GM19455 (cell line): ENCODE results near the gene MAGI3.
"Not testable (repeated sequence)": the region's sequence is repeated elsewhere in the genome, so short reads cannot be mapped to it uniquely, and the experiment has no call there.

Experiments used
- ATAC-seq: cut with Tn5 transposase; IDR thresholded peaks from one replicate; pipeline ENCODE4 v1.9.1; 2021; ENCODE audit not compliant: unreplicated experiment

Gene MAGI3

DNA sequence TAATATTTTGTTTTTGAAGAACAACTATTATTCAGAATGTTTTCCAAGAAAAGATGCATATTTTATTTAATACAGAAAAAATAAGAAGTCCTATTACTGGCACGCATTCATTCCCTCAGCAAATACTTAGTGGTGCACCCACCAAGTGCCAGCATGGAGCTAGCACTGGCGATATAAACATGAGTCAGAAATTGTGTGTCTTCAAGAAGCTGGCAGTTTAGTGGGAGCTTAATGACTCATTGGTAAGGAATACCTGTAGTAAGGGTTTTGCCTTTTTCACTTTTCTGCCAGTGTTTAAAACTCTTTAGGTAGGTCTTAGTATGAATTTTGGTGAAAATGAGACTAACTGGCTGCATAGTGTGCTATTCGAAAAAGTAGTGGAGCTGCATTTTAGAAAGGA is 6.3 kb downstream of the MAGI3 start:
- no peak for ATAC-seq

DNA sequence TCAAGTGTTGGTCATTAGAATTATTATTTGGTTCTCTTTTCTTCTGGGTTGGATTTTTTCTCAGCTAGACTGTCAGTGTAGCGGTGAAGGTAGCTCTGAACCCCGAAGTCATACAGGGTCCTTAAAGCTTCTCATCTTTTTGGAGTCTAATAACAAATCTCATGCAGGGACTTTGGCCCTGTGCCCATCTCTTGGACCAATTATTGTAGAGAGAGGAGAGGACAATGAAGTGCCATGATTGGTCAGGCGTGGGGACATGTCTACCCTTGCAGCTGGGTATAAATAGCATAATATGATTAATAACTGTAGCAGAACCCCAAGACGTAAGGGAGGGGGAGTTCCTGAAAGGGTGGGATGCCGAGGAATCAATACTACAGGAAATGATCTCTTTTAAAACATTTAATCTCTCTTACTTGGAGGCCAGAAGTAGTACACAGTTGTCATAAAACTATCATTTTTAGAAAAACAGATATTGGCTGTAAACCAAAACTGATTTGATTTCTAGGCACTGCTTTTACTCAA is 8.8 kb downstream of the MAGI3 start:
- ATAC-seq = no peak

DNA sequence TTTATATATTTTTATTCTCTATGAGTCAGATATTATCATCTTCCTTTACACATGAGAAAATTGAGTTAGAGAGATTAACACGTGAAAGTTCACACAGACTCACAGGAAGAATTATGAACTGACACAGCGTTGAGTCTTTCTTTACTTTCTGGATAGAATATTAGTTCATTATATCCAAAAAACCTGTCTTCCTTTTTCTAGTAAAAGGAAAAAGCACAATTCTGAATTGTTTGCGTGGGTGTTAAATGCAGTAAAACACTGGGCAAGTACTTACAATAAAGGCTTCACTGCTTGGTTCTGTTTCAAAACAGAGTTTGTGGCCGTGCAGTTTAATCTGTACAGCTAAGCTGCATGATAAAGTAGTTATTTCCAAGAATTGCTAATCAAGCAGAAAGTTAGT is 10.8 kb downstream of the MAGI3 start:
- no peak for ATAC-seq

DNA sequence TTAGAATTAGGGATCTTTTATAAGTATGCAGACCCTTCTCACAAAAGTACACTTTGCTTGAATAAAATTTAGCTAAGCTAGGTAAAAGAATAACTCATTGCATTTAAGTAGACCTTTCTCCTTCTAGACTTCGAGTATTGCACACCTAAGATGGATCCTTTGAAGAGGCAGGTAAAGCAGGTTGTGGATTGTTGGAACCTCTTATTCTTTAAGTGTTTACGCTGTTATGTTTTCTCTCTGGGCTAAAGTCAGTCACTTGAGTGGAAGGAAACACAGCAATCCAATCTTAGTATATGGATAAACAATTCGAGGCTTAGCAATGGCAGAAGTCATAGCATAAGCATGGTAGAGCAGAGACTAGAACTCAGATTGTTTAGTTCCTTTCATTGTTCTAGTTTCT is 11.4 kb downstream of the MAGI3 start:
- ATAC-seq = no peak

DNA sequence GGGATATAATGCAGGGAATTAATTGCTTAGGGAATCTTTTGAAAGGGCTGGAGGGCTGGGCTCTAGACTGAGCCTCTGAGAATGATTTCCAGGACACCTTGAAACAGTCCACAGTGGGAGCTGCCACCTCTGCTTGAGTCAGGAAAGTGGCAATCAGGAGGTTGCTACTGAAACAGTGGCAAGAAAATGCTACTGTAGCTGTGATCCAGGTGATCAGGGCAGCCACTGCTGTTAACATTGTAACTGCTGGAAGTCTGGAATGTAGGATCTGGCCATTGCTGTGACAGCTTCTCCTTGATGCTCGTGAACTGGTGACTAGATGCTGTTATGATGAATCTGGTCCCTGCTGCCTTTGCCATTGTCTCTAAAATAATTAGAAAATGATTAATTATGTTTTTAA is 12.8 kb downstream of the MAGI3 start:
- ATAC-seq = no peak

DNA sequence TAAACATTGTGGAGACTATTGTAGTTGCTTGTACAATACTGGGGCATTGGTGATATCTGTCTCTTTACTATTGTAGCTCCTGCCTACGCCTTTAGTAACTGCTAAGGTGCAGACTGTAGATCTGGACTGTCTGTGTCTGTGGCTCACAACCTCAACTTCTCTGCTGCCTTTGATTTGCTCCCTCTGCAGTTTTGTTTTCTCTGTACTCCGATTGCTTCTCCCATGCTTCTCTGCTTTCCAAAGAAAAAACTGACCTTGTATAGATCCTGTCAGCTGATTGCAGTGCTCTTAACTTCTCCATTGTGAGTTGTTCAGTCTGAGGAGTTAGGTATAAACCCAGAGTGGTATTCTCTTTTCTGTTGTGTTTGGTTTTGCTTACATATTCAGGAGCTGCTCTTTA is 15.3 kb downstream of the MAGI3 start:
- no peak for ATAC-seq

DNA sequence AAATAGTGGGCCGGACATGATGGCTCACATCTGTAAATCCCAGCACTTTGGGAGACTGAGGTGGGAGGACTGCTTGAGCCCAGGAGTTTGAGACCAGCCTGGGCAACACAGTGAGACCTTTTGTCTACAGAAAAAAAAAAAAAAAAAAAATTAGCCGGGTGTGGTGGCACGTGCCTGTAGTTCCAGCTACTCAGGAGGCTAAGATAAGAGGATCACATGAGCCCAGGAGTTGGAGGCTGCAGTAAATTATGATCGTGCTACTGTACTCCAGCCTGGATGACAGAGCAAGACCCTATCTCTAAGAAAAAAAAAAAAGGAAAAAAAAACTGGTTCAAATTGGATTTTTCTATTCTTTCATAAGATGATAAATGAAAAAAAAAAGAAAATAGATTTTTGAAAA is 15.8 kb downstream of the MAGI3 start:
- not testable (repeated sequence) for ATAC-seq

DNA sequence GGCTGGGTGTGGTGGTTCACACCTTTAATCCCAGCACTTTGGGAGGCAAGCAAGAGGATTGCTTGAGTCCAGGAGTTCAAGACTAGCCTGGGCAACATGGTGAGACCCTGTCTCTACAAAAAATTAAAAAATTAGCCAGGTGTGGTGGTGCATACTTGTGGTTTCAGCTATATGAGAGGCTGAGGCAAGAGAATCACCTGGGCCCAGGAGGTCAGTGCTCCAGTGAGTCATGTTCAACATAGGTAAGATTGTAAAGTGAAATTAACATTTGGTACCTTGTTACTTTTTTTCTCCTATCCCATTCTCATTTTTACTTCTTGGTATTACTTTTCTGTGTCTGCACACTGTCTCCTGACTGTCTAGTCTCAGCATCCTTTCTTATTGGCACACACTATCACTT is 19.0 kb downstream of the MAGI3 start:
- no peak for ATAC-seq

DNA sequence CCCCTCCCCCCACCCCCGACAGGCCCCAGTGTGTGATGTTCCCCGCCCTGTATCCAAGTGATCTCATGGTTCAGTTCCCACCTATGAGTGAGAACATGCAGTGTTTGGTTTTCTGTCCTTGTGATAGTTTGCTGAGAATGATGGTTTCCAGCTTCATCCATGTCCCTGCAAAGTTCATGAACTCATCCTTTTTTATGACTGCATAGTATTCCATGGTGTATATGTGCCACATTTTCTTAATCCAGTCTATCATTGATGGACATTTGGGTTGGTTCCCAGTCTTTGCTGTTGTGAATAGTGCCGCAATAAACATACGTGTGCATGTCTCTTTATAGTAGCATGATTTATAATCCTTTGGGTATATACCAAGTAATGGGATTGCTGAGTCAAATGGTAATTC is 21.7 kb downstream of the MAGI3 start:
- not testable (repeated sequence) for ATAC-seq

DNA sequence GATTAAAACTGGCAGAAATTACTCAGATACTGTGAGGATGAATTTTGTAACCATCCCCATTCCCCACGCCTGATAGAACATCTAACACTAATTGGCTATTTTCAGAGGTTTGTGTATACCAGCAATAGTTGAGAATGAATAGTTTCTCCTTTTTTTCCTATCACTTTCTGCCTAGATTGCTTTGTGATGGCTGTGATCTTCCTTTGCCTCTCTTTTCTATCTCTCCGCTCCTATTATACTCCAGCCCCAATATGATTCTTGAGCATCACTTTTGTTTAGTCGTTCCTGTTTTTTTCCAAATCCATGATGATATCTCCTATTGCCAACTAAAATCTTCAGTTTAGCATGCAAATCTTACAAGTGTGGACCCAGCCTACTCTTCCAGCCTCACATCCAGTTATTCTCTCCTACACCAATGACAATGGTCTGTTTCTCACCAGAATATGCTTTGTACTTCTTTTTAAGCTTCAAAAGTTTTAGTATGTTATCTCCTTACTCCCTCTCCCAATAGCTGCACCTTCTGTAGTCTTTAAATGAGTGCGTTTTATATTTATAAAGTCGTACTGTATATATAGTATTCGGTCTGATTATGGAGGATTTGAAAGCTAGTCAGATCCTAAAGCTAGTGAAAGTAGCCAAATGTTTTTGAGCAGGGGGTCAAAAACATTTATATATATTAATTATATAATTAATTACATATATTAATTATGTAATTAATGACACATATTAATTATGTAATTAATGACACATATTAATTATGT is 25.2 kb downstream of the MAGI3 start:
- no peak for ATAC-seq

DNA sequence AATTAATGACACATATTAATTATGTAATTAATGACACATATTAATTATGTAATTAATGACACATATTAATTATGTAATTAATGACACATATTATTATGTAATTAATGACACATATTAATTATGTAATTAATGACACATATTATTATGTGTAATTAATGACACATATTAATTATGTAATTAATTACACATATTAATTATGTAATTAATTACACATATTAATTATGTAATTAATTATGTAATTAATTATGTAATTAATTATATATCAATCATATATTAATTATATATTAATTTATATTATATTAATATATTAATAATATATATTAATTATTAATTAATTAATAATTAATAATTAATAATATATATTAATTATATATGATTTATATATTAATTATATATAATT is 25.8 kb downstream of the MAGI3 start:
- ATAC-seq = not testable (repeated sequence)

DNA sequence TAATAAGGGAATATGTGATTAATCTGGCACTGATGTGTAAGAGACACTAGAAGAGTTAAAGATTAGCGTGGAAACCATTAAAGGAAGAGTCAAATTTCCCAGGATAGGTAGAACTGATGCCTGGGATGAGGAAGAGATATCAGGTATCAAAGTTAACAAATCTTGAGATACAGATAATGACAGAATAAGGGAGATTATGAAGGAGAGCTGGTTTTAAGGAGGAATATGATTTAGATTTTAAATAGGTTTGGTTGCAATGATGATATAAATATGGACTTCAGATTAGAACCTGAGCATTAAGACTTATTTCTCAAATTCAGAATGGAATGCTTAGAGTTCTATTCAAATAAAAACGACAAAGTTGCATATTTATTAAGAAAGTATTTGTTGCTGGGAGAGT is 26.2 kb downstream of the MAGI3 start:
- ATAC-seq = no peak

DNA sequence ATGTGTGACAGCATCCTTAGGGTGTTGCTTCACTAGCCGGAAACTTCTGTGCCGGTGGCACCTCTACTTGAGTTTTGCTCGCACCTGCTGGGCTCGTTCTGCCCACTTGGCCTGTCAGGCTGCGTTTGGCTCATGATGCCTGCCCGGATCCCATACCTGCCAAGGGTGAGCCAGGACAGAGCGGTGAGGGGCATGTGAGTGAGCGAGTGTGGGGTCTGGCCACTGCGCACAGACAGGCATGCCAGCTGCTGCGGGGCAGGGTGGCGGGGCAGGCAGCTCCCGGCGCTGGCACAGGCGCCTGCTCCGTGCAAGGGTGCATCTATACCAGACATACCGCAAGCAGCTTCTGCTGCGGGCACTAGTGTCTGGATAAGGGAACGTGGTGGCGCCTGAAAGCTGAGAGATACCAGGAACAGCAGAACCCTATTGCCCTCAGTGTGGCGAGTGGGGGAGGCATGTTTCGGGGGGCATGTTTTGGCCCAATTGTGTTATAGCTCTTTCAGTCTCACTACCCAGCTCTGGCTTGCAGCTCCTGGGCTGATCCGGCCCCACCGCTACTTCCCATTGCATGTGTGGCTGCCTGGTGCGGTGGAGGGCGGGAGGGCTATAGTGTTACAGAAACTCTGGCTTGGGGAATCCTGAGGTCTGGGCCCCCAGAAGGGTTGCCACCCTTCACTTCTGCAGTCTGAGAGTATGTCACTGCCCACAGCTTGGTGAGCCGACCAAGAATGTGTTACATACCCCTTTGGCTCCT is 32.2 kb downstream of the MAGI3 start:
- ATAC-seq = no peak

DNA sequence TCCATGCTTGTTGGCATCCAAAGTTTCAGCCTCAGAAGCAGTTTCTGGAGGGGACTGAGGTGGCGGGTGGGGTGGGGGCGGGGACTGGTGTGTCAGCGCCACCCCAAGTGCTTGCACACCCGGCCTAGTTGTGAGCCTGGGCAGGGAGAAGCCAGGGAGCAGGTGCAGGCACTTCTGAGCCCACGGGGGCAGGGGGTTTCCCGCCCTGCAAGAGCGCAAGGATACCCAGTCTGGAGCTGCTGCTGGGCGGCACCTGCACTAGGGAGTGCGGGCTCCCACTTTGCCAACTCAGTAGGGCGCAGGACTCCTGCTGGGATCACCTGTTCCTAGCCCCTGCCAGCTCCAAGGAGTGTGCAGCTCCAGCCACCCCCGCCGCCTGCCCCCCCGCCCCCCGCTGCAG is 33.5 kb downstream of the MAGI3 start:
- ATAC-seq = no peak

DNA sequence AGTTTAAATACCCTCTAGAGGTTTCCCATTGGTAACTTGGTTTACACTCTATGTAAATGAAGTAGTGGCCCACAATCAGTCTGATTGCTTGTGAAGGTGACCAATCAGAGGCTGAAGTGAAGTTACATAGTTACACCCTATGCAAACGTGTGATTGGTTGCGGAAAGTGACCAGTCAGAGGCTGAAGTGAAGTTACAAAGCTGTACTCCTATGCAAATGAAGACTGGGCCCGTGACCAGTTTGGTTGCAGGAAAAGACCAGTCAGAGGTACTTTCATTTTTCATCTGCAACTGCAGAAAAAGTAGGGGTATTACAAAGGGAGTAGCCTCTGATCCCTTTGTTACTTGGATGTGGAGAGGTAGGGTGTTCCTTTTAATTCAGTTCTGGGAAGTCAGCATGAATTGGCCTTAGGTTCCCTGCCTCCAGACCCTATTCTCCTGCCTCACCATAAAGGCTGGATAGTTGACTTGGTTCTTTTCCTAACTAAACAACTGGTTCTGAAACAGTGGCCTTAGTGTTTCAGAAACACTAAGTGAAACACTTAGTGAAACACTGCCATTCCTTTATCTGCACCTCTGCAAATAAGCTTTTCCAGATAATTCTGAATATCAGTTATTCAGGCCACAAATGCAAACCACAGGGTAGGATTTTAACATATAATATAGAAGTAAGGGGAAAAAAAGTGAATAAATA is 39.3 kb downstream of the MAGI3 start:
- ATAC-seq = no peak

DNA sequence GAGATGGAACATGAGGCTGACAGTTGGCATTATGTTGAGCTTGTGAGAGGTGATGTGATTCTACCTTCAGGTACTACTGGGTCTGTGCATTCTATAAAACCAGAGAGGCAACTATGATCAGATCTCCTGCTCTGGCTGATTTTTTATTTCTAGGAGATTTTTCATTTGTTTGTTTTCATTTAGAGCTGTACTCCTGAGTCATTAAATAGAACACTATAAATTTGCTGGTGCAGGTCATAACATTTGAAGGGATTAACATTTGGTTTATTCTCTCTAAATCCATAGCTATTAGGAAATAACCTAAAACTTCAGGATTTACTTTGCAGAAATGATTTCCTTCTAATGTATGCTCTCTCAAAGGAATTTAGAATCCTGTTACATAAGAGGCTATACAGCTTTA is 42.9 kb downstream of the MAGI3 start:
- ATAC-seq = no peak

DNA sequence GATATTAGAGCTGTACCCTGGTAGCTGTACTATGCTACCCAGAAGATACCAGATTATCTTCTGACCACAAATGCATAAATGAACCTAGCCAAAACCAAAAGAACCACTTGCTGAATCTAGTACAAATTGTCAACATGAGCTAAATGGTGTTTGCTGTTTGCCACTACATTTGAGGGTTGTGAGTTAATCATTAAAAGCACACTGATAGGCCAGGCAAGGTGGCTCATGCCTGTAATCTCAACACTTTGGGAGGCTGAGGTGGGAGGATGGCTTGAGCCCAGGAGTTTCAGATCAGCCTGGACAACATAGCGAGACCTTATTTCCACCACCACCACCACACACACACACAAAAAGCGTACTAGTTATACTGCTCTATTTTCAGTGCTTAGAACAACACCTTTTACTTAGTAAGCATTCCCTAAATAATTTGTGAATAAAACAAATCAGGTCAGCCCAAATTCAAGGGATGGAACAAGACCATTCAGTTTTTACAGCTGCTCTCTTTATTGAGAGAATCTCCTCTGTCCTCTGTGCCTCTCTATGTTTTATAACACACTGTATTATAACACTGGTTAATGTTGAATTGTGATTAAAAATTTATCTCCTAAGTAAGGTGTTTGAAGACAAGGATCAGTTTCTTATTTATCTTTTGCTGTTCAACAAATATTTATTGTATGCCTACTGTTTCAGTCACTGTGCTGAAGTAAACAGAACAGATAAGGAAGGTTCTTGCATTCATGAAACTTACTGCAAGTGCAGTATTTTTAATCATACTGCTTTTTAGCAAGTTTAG is 44.0 kb downstream of the MAGI3 start:
- ATAC-seq = no peak

DNA sequence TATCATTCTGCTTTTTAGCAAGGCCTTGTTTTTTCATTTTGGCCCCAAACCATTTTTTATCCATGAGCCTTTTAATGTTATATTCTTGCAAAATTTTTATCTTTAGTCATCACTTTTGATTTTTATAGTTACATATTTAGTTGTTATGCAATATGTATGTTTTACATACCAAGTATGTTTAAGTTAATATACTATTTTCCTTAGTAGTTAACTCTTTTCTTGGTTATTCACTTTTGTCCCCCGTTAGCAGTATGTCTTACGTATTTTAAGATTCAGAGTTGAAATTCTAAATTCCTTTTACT is 44.5 kb downstream of the MAGI3 start:
- no peak for ATAC-seq

DNA sequence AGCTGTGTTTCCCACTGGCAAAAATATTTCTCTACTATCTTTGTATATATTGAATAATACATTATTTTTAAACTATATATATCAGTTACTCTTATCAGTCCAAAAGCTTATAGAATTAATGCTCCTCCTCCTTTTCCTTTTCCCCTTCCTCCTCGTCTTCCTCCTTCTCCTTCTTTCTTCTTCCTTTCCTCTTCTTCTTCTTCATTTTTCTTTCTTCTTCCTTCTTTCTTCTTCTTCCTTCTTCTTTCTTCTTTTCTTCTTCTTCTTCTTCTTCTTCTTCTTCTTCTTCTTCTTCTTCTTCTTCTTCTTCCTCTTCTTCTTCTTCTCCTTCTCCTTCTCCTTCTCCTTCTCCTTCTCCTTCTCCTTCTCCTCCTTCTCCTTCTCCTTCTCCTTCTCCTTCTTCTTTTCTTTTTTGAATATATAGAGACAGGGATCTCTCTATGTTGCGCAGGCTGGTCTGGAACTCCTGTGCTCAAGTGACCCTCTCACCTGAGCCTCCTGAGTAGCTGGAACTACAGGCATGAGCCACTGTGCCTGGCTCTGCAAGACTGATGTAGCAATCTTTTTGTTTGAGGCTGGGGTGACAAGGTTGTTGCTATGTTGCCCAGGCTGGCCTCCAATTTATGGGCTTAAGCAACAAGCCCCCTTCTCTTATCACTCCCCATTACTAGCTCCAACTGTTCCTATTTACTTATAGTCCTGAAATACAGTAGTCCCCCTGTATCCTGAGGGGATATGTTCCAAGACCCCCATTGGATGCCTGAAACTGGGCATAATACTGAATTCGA is 47.4 kb downstream of the MAGI3 start:
- no peak for ATAC-seq

DNA sequence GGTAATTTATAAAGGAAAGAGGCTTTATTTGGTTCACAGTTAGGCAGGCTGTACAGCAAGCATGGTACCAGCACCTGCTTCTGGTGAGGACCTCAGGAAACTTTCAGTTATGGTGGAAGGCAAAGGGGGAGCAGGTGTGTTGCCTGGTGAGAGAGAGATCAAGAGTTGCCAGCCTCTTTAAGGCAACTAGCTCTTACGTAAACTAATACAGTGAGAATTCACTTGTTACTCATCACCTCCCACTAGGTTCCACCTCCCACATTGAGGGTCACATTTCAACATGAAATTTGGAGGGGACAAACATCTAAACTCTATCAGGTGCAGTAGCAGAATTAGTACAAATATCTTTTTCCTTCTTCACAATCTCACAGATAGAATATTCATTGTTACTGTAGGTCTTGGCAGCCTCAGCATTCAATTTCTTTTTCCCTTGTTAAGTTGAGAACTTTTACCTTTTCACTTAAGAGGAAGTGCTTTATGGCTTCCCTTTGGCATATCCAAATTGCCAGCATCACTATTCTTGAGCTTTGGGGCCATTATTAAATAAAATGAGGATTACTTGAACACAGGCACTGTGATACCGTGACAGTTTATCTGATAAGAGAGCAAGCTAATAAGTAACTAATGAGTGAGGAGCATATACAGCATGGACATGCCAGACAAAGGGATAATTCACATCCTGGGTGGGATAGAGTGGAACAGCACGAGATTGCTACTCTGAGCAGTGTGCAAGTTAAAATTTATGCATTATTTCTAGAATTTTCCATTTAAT is 48.4 kb downstream of the MAGI3 start:
- ATAC-seq = no peak
